Measurements from ENCODE around the gene KCNMA1.
"Not testable (repeated sequence)": the region's sequence is repeated elsewhere in the genome, so short reads cannot be mapped to it uniquely, and the experiment has no call there.

Gene KCNMA1

GRCh38 chr10:77409697-77410471, 227.7 kb downstream of the KCNMA1 start:
- DNase-seq, result no peak

GRCh38 chr10:77408259-77408658, 229.3 kb downstream of the KCNMA1 start:
- DNase-seq, result no peak

GRCh38 chr10:77406764-77407430, 230.7 kb downstream of the KCNMA1 start:
- DNase-seq, result no peak

DNA sequence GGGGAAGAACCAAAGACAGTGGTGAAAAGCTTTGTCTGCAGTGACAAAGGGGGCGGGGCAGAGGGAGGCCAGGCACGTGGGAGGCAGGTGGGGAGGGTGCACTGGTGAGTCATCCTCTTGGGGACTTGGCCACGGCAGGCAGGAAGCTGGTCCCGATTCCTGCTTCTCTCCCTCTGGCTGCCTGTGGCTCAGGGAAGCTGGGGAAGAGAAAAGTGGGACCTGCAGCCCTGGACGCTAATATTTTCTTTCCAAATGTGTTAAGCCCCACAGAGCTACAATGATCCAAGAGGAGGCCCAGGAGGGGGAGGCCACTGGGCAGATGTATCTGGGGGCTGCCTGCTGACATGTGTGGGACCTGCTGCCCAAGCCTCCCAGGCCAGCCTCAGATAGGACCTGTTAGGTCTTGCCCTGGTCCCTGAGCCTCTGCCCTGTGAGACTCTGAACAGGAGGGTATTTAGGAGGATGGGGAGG, 231.8 kb downstream of the KCNMA1 start:
- DNase-seq, result peak; percentile 21

DNA sequence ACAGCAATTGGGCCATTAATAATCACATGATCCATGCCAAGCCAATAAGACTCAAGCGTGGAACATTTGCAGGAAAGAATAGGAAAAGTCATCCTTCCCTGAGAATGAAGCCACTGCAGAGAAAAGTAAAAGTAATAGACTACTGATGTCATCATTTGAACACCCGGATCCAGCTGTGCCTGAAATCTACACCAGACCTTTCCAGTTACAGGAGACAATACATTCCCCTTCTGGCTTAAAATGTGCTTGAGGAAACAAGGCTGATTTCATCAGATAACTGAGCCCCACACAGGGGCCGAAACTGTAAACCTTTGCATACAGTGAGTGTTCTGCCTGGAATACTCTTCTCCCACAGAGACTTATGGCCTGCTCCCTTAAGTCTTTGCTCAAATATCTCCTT, 232.8 kb downstream of the KCNMA1 start:
- no peak for DNase-seq

GRCh38 chr10:77403761-77404160, 233.8 kb downstream of the KCNMA1 start:
- DNase-seq, result no peak

DNA sequence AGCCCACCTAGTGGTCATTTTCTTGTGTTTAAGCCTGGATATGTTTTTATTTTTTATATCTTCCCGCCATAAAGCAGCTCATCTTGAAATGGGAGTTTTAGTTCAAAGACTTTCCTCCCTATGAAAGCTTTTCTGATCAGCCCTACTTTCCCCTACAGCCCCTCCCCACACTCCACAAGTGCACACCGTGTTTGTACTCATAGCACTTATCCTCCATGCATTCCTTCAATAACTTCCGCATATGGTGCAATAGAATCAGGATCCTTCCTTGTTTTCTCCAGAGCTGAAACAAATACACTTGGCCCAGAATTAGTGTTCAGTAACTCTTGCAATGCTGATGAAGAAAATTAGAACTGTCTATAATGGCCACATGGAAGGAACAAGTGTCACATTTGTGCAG, 235.9 kb downstream of the KCNMA1 start:
- DNase-seq, result no peak

DNA sequence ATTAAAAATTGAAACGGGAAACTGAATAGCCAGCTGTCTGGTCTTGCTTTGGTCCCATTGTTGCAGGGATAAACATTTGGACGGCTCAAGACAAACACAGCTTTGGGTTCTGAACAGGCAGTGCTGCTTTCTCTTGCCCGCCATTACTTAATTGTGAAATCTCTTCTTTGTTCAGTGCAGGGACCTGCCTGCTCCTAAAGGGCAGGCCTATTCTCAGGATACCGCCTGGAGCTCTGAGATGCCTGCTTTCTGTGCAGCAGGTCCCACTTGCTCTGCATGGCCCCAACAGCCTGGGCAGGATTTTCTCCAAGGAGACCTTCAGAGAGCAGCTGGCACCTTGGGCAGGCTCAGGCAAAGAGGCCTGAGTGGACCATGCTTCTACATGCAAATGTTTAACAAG, 237.6 kb downstream of the KCNMA1 start:
- no peak for DNase-seq

DNA sequence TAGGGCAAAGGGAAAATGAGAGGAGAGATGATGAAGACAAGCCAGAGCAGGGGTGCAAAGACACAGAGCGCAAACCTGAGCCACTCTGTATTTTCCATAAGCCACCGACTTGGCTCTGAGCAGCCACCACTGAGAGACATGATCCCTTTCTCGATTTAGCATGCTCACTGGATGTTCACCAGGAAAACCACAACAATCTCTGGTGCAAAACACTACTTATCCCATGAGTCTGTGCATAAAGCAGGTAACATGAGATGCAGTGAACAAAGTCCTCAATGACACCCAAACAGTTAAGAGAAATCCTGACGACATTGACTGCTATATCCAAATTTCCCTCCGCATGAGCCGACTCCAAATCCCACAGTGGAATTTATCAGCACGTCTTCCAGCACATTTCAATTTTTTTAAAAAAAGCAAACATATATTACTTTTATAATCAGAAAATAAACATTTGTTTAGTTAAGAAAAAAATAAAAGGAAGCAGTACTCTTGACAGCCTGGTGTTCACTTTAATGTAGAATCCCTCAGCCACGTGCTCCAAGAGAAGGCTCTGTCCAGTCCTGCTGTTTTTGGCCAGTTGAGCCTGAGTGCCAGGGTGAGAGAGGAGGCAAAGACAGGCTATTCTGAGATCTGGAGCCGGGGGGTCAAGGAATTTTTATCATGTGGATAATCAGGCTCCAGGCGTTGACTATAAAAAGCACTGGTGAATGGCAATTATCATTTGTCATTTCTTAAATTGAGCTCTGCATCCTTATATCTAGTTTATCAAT, 238.4 kb downstream of the KCNMA1 start:
- no peak for DNase-seq

GRCh38 chr10:77398558-77398957, 239.1 kb downstream of the KCNMA1 start:
- DNase-seq, result no peak

GRCh38 chr10:77397103-77397502, 240.5 kb downstream of the KCNMA1 start:
- no peak for DNase-seq

GRCh38 chr10:77396290-77396689, 241.3 kb downstream of the KCNMA1 start:
- no peak for DNase-seq

DNA sequence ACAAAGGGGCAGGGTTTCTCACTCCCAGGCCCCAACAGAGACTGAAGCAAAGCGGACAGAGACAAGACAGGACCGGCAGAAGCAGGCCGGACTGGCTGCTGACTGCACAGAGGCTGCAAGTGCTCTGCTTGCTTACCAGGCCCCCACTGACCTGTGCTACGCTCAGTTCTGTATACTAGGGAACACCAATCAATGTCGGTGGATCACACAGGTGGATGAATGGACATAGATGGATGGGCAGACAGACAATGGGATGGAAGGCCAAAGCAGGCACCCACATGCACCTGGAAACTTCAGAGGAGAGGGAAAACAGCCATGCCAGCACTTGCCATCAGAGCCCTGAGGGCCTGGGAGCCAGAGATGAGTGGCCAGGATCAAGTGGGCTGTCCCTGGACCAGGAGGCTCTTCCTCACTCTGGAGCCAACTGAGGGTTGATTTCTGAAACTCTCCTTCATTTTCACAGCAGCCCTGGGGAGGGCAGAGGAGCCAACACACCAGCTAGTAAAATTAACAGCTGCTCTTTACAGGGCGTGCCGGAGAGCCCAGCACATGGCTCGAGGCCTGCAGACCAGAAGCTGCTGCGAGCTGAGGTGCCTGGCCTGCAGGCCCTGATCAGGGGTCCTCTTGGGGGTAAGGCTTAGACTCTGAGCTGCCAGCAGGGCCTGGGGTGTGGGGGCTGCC, 243.6 kb downstream of the KCNMA1 start:
- DNase-seq, result no peak

GRCh38 chr10:77393411-77393810, 244.2 kb downstream of the KCNMA1 start:
- no peak for DNase-seq

DNA sequence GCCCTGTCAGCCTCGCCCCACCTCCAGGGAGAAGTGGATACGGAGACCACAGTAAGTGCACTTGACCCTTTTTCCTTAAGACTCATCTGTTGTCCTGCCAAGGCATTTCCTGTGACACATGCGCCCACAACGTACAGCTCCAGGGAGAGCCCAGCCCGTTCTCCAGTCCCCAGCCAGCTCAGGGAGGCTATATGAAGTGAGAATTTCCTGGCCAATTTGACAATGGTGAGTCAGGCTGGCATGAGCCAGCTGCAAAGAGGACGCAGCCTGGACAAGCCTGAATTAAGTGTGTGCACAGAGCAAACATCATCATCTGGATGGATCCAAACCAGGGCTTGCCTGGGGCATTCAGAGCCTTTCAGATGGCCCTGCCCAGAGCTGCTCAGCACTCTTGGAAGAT, 244.8 kb downstream of the KCNMA1 start:
- no peak for DNase-seq

- no peak for DNase-seq
These were observed 245.3 kb downstream of the KCNMA1 start for GRCh38 chr10:77392236-77392721.

DNA sequence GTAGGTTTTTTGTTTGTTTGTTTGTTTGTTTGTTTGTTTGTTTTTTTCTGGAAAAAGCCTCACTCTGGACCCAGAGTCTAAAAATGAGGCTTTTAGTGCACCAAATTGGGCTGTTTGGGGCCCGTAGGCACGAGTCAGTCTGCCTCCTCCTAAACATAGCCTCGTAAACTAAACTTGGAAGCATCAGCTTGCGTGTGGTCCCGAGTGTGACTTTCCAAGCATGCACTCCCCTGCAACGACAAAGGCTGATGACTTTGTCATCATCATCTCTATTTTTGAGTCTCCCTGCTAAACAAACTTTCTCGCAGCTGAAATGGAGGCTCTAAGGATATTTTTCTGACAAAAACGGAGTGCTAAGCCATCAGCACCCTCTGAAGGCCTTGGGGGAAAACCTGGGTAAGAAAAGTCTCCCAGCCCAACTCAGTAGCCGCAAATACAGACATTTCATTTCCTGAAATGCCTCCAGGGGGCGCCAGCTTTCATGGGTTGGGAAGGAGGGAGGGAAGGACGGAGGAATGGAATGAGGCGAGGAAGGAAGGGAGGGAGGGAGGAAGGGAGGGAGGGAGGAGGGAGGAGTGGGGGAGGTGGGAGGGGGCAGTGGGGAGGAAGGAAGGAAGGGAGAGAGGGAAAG, 245.9 kb downstream of the KCNMA1 start:
- peak; percentile 79 for DNase-seq

GRCh38 chr10:77390481-77390891, 247.1 kb downstream of the KCNMA1 start:
- DNase-seq, result no peak

DNA sequence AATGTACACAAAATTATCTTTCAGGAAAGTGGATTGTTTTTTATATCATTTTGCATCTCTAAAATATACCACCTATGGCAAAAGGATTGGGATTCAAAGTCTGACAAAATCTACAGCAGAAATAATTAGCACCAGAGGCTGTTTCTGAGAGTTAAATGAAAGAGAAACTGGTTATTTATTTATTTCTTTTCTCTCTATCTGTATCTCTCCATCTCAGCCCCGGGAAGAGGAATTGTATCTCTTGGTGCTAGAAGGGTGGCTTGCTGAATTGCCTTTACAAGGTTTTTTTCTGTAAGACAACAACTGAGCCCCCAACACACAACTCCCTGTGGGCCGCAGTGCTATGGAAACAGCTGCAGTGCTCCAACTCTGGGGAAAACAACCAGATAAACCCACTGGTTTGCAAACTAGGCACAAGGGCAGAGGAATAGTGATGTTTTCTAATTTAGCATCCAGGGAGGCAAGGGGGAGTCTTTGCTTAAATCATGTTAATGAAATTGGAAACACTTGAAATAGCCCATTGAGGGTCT, 249.0 kb downstream of the KCNMA1 start:
- no peak for DNase-seq

DNA sequence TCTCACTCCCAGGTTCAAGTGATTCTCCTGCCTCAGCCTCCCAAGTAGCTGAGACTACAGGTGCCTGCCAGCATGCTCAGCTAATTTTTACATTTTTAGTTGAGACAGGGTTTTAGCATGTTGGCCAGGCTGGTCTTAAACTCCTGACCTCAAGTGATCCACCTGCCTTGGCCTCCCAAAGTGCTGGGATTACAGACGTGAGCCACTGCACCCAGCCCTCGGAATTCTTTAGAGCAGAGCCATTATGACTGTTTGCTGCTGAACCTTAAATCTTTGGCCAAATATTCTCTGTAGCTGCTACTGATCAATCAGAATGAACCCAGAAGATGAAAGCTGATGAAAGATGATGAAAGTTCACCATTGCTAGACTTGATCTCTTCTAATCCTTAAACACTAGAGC, 249.9 kb downstream of the KCNMA1 start:
- not testable (repeated sequence) for DNase-seq

- DNase-seq, result no peak
These were observed 250.4 kb downstream of the KCNMA1 start for GRCh38 chr10:77387247-77387646.

- DNase-seq, result no peak
These were observed 250.8 kb downstream of the KCNMA1 start for GRCh38 chr10:77386838-77387237.
